GM12873 (cell line): ENCODE measurements around the gene IL17RA.

Experiments used
- TF ChIP-seq, protein P1 (sequence below): IDR thresholded peaks from 2 replicates; pipeline ENCODE4 v1.5.1; 2012; ENCODE audit warnings: low read depth, mild to moderate bottlenecking, moderate library complexity, low read length, control low read depth; ENCODE audit not compliant: insufficient read depth; ENCODE audit errors: missing control alignments

The IL17RA gene

DNA sequence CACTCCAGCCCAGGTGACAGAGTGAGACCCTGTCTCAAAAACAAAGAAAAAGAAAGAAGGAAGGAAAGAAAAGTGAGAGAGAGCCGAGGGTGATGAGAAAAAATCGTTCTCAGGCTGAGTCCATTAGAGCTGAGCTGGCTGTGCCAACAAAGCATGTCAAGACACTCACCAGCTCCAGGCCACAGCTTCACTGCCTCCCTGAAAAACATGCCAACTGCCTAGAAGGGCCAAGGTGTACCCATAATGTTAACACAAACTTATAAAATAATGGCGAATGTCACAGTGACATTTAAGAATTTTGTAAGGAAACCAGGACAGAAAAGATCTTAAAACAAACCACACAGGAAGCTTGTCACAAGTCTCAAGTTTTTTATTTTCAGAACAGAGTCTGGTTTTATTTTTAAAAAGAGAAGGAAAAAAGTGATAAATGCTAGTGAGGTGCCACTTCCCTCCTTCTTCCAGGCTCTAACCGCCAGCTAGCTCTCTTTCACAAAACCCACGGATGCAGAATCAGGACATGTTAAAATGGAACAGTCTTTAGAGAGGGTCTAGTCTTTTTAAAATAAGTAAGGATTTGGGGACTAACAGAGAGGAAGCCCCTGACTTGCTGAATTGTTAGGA lies 31.3 kb downstream of the IL17RA start:
- TF ChIP-seq, protein P1, sequence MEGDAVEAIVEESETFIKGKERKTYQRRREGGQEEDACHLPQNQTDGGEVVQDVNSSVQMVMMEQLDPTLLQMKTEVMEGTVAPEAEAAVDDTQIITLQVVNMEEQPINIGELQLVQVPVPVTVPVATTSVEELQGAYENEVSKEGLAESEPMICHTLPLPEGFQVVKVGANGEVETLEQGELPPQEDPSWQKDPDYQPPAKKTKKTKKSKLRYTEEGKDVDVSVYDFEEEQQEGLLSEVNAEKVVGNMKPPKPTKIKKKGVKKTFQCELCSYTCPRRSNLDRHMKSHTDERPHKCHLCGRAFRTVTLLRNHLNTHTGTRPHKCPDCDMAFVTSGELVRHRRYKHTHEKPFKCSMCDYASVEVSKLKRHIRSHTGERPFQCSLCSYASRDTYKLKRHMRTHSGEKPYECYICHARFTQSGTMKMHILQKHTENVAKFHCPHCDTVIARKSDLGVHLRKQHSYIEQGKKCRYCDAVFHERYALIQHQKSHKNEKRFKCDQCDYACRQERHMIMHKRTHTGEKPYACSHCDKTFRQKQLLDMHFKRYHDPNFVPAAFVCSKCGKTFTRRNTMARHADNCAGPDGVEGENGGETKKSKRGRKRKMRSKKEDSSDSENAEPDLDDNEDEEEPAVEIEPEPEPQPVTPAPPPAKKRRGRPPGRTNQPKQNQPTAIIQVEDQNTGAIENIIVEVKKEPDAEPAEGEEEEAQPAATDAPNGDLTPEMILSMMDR = no peak

GRCh38 chr22:17116572-17117330 lies 32.0 kb downstream of the IL17RA start:
- TF ChIP-seq, protein P1 = no peak

DNA sequence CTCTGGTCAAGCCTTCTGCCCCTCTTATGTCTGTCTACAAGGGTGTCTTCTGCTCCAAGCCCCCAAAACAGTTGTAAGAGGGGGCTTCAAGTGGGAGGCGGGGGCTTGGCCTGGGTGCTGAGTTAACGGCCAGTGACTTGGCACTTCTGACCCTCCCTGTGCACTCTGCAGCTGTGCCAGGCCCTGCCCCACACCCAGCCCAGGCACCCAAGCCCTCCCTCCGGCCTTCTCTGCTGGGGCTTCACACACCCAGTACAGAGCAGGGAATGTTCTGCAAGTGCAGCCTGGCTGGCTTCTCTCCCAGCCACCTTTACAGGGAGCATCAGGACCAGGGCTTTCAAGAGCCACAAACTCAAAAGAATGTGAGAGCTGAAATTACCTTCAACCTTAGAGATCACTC lies 32.6 kb downstream of the IL17RA start:
- TF ChIP-seq, protein P1 = no peak

GRCh38 chr22:17117890-17118289 lies 33.1 kb downstream of the IL17RA start:
- TF ChIP-seq, protein P1 = no peak

DNA sequence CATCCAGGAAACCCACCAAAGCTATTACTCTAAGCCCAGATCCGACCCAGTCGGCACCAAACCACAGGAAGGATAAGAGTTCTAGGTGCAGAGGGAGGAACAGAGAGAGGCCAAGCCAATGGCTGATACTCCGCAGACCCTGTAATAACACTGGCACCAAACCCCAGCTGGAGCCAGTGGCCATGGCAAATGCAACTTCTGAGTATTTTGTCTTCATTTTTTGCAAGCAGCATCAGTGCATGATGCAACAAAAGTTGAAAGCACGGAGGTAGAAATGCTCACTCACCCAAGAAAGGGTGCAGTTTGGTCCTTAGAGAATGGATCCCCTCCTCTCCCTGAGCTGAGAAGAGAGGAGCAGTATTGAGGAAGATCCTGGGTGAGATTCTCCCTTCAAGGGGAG lies 33.5 kb downstream of the IL17RA start:
- TF ChIP-seq, protein P1 = no peak

GRCh38 chr22:17119481-17120202 lies 34.8 kb downstream of the IL17RA start:
- TF ChIP-seq, protein P1 = peak; percentile 22

GRCh38 chr22:17120281-17120680 lies 35.5 kb downstream of the IL17RA start:
- TF ChIP-seq, protein P1 = no peak
